PC-9 (cell line): Measurements from ENCODE around the gene CEP44.

Experiments used
- CTCF ChIP-seq: fragments of 200-600 bp; sonication (generic); conservative IDR thresholded peaks from 2 replicates; pipeline ENCODE4 v1.6.1; 2017; ENCODE audit warnings: mixed run types, antibody characterized with exemption, mild to moderate bottlenecking, moderate library complexity
- EZH2 ChIP-seq: fragments of 200-600 bp; sonication (generic); IDR thresholded peaks from 2 replicates; pipeline ENCODE4 v1.8.0; 2017; ENCODE audit warnings: antibody characterized with exemption, low read depth

GRCh38 chr4:174265916-174266315 lies 17.8 kb upstream of the CEP44 start:
- TF ChIP-seq CTCF (no peak), EZH2 (no peak)
